Osteocyte (in vitro differentiated cells): Measurements from ENCODE around the gene RLN1. TPM values are rescaled to one million over a fixed set of nuclear protein-coding genes. Genes with fewer than 3 reads are reported as not detected.
"Not testable (repeated sequence)": the region's sequence is repeated elsewhere in the genome, so short reads cannot be mapped to it uniquely, and the experiment has no call there.

Experiments used
- DNase-seq: peaks from one replicate; pipeline ENCODE4 v3.0.0; 2021; ENCODE audit warnings: mixed read lengths; ENCODE audit not compliant: unreplicated experiment; ENCODE audit errors: extremely low spot score
- H3K27ac Mint-ChIP-seq: one replicate; pipeline ENCODE4 v1.8.0; 2021; ENCODE audit warnings: mild to moderate bottlenecking, mixed read lengths; ENCODE audit not compliant: unreplicated experiment
- H3K27me3 Mint-ChIP-seq: one replicate; pipeline ENCODE4 v1.8.0; 2021; ENCODE audit warnings: mixed read lengths; ENCODE audit not compliant: unreplicated experiment
- H3K36me3 Mint-ChIP-seq: one replicate; pipeline ENCODE4 v1.8.0; 2021; ENCODE audit warnings: mixed read lengths; ENCODE audit not compliant: unreplicated experiment
- H3K4me1 Mint-ChIP-seq: one replicate; pipeline ENCODE4 v1.8.0; 2021; ENCODE audit warnings: mixed read lengths; ENCODE audit not compliant: unreplicated experiment
- H3K4me3 Mint-ChIP-seq: one replicate; pipeline ENCODE4 v1.8.0; 2021; ENCODE audit warnings: mild to moderate bottlenecking, moderate library complexity, mixed read lengths; ENCODE audit not compliant: unreplicated experiment
- H3K9me3 Mint-ChIP-seq: one replicate; pipeline ENCODE4 v1.8.0; 2021; ENCODE audit warnings: mixed read lengths; ENCODE audit not compliant: unreplicated experiment
- total RNA-seq: library from RNA; stranded (reverse); gene quantifications from 2 replicates; pipeline ENCODE4 v1.2.1, GENCODE V29; 2021
- TF ChIP-seq, protein P1 (sequence below): fragments of 200-600 bp; sonication (generic); IDR thresholded peaks from 2 replicates; pipeline ENCODE4 v1.5.0; 2021; ENCODE audit warnings: antibody characterized with exemption, mild to moderate bottlenecking, moderate library complexity

RLN1 gene
- total RNA-seq, 1 donor from 2014 or later: not detected

DNA sequence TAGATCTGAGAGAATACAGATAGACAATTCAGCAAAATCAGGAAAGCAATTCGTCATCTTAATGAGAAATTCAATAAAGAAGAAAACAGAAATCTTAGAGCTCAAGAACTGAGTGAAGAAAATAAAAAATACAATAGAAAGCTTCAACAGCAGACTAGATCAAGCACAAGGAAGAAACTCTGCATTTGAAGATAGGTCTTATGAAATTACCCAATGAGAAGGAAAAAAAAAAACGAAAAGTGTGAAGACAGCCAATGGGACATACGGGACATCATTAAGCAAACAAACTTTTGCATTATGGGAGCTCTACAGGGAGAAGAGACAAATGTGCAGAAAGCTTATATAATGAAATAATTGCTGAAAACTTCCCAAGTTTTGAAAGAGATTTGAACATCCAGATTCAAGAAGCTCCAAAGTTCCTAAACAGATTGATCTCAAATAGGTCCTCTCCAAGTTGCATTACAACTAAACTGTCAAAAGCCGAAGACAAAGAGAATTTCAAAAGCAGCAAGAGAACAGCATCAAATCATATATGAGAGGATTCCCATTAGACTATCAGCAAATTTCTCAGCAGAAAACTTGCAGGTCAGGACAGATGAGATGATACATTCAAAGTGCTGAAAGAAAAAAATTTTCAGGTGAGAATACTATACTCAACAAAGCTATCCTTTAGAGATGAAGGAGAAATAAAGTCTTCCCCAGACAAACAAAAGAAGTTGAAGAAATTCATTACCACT, 24.3 kb downstream of the RLN1 start:
- Mint-ChIP-seq H3K4me1 (no peaks in the 10 kb centered on the region), H3K27me3 (peaks cover 47% of the 10 kb centered on the region), H3K9me3 (peaks cover 13% of the 10 kb centered on the region), H3K27ac (no peak overlapping the region), H3K4me3 (no peak overlapping the region), H3K36me3 (peaks cover 3% of the 10 kb centered on the region)
- no peak for DNase-seq
- TF ChIP-seq, protein P1, sequence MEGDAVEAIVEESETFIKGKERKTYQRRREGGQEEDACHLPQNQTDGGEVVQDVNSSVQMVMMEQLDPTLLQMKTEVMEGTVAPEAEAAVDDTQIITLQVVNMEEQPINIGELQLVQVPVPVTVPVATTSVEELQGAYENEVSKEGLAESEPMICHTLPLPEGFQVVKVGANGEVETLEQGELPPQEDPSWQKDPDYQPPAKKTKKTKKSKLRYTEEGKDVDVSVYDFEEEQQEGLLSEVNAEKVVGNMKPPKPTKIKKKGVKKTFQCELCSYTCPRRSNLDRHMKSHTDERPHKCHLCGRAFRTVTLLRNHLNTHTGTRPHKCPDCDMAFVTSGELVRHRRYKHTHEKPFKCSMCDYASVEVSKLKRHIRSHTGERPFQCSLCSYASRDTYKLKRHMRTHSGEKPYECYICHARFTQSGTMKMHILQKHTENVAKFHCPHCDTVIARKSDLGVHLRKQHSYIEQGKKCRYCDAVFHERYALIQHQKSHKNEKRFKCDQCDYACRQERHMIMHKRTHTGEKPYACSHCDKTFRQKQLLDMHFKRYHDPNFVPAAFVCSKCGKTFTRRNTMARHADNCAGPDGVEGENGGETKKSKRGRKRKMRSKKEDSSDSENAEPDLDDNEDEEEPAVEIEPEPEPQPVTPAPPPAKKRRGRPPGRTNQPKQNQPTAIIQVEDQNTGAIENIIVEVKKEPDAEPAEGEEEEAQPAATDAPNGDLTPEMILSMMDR: no peak

DNA sequence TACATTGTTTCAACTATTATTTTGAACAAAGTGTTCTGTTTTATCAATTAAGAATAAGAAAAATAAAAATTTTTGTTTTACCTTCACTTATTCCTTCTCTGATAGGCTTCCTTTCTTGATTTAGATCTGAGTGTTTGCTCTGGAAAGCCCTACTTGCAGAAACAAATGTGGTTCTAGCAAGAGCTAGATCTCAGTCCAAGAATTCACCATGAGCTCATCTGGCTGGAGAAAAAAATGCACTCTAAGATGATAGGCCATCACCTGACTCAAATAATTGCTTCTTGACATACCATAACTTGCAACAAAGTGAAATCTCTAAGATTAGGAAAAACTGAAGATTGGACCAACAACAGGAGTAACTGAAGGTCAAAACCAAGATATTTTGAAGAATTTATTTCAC, 28.8 kb downstream of the RLN1 start:
- DNase-seq: no peak
- TF ChIP-seq, protein P1: no peak
- H3K27me3 Mint-ChIP-seq: peaks cover 58% of the 10 kb centered on the region
- H3K36me3 Mint-ChIP-seq: peaks cover 3% of the 10 kb centered on the region
- no peak overlapping the region for H3K4me3 Mint-ChIP-seq
- peaks cover 12% of the 10 kb centered on the region for H3K9me3 Mint-ChIP-seq
- no peak overlapping the region for H3K27ac Mint-ChIP-seq
- no peaks in the 10 kb centered on the region for H3K4me1 Mint-ChIP-seq

DNA sequence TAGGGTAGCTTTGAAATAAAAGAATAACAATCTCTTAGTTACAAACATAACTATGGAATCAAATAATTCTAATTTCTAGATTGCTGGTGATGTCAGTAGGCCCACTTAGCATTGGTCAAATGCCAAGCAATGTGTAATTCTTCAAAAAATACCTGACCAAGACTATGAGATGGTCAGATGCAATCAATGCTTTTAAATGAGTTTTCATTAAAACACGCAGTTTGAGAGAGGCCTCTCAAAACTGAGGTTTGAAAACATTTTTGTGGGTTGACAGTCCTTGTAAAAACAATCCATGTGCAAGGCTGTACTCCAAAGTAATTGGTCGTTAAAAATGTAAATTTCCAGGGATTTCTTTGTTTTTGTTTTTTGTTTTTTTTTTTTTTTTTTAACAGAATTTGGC, 33.9 kb downstream of the RLN1 start:
- Mint-ChIP-seq H3K36me3 (no peaks in the 10 kb centered on the region), H3K4me1 (no peaks in the 10 kb centered on the region), H3K9me3 (no peaks in the 10 kb centered on the region), H3K27me3 (peaks cover 63% of the 10 kb centered on the region), H3K27ac (no peak overlapping the region), H3K4me3 (no peak overlapping the region)
- TF ChIP-seq, protein P1: no peak
- DNase-seq: no peak

DNA sequence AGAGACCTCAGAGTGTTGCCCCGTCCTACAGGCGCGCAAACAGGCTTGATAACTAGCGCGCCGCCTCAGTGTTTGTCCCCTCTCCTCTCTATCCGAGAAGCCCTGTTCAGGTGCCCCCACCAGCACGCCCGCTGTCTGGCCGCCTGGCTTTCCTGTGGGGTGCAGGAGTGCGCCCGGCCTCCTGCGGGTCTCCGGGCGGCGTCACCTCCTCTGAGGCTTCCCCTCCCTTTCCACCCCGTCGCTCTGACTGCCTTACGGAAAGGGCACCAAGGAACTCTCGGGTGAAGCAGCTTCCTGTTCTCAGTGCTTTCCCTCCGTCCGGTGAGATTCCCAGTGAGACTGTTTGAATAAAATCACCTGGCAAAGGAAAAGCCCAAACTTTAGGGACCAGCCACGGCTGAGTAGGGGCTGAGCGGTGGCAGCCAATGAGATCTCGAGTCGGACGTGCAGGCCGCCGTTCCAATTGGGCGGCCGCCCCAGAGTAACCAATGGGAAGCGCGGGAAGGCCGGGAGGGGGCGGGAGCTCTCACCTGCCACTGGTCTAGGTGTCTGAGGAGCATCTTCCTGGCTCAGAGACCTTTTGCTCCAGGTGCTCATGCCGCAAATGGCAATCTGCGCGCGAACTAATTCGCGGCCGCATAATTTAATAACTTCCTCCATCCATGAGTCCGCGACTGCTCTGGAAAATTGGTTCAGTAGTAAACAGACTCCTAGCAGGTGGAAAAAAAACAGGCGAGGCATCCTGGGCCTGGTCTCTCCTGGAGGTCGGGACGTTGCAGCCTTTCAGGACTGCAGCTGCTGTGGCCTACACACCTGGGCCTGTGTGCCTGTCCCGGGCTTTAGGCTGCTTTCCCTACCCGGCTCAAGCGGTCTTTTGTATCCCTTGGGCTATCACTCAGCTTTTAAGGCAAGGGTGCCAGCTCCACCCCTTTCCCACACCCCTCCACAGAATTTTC, 35.6 kb downstream of the RLN1 start, which contains the start of gene RLN2:
TSS of gene RLN2 (minus strand) at position 877 of the 956 bp plus-strand sequence. CDS start at position 741, 136 bp downstream.
- not testable (repeated sequence) for DNase-seq, H3K4me1 Mint-ChIP-seq, H3K27ac Mint-ChIP-seq, H3K36me3 Mint-ChIP-seq, H3K9me3 Mint-ChIP-seq
- Mint-ChIP-seq H3K4me3 (peak within 1 kb of the TSS; percentile 22), H3K27me3 (peaks cover 62% of the 10 kb centered on the region)

DNA sequence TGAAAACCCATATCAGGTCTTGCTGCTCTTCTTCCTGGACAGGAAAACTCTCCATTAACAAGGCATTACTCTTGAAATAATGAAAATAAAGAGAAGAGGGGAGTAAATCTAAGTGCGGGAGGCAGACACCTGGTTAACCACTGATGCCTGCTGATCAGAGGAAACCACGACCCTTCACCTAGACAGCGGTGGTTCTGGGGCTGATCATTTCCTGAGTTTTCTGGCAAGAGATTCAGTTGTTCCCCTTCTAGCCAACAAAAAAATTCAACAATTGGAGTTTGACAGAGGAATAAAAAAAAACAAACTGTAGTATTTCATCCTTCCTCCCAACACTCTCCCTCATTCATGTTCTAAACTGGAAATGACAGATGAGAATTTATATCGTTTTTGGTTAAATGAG, 38.1 kb downstream of the RLN1 start:
- H3K36me3 Mint-ChIP-seq: no peaks in the 10 kb centered on the region
- peaks cover 60% of the 10 kb centered on the region for H3K27me3 Mint-ChIP-seq
- TF ChIP-seq, protein P1: no peak
- no peak overlapping the region for H3K4me3 Mint-ChIP-seq
- H3K27ac Mint-ChIP-seq: no peak overlapping the region
- H3K4me1 Mint-ChIP-seq: no peaks in the 10 kb centered on the region
- no peak for DNase-seq
- H3K9me3 Mint-ChIP-seq: peaks cover 4% of the 10 kb centered on the region
